Liver (tissue), 9 donors: Measurements from ENCODE around the gene SYCN. TPM values are rescaled to one million over a fixed set of nuclear protein-coding genes. Genes with fewer than 3 reads are reported as not detected.
A peak's percentile ranks its signal among the peaks of the same experiment; 100 is the strongest.
"Not testable (repeated sequence)": the region's sequence is repeated elsewhere in the genome, so short reads cannot be mapped to it uniquely, and the experiment has no call there.

Experiments
- DNase-seq: peaks from one replicate; pipeline ENCODE4 v3.0.0-alpha.2; 2017; ENCODE audit warnings: low spot score
- H3K27ac ChIP-seq, 2 donors: one replicate each; pipeline ENCODE4 v1.7.0; 2013; ENCODE audit warnings: inconsistent platforms in 2 of 2, low read length in 2 of 2, control low read depth in 1 of 2, low read depth in 1 of 2, mild to moderate bottlenecking in 1 of 2
- H3K27me3 ChIP-seq, 4 donors: one replicate each; pipeline versions ENCODE4 v1.6.1 to v1.7.0; 2013; ENCODE audit warnings: low read length in 3 of 4, inconsistent platforms in 1 of 4, mild to moderate bottlenecking in 1 of 4, moderate library complexity in 1 of 4; ENCODE audit not compliant: control insufficient read depth in 4 of 4, insufficient read depth in 4 of 4
- H3K36me3 ChIP-seq, 4 donors: one replicate each; pipeline versions ENCODE4 v1.6.1 to v1.7.0; 2013; ENCODE audit warnings: low read length in 3 of 4, mild to moderate bottlenecking in 3 of 4, low read depth in 1 of 4, moderate library complexity in 1 of 4; ENCODE audit not compliant: control insufficient read depth in 4 of 4, insufficient read depth in 3 of 4
- H3K4me1 ChIP-seq, 4 donors: one replicate each; pipeline versions ENCODE4 v1.6.1 to v1.7.0; 2013; ENCODE audit warnings: low read length in 3 of 4, mild to moderate bottlenecking in 3 of 4, moderate library complexity in 1 of 4; ENCODE audit not compliant: control insufficient read depth in 4 of 4, insufficient read depth in 4 of 4
- H3K4me3 ChIP-seq, 3 donors: one replicate each; pipeline versions ENCODE4 v1.6.1 to v1.7.0; 2013; ENCODE audit warnings: low read length in 3 of 3, control low read depth in 1 of 3, low read depth in 1 of 3, mild to moderate bottlenecking in 1 of 3
- H3K9ac ChIP-seq, 2 donors: one replicate each; pipeline ENCODE4 v1.7.0; 2013; ENCODE audit warnings: low read length in 2 of 2, mild to moderate bottlenecking in 2 of 2, moderate library complexity in 2 of 2, control low read depth in 1 of 2, low read depth in 1 of 2
- H3K9me3 ChIP-seq, 4 donors: one replicate each; pipeline versions ENCODE4 v1.6.1 to v1.7.0; 2013; ENCODE audit warnings: low read length in 3 of 4; ENCODE audit not compliant: control insufficient read depth in 4 of 4
- CTCF ChIP-seq: fragments of 150-350 bp; IDR thresholded peaks from 2 replicates; pipeline ENCODE4 v1.5.1; 2017; ENCODE audit warnings: improper control_type of control experiment, low read depth, low read length; ENCODE audit not compliant: missing input control
- FOXA1 ChIP-seq: IDR thresholded peaks from 2 replicates; pipeline ENCODE4 v1.6.1; 2016; ENCODE audit warnings: antibody characterized with exemption
- FOXA2 ChIP-seq: IDR thresholded peaks from 2 replicates; pipeline ENCODE4 v1.6.1; 2016; ENCODE audit warnings: antibody characterized with exemption
- GABPA ChIP-seq, 2 donors: IDR thresholded peaks in 1 of 2; conservative IDR thresholded peaks in 1 of 2; 2 replicates each; pipeline ENCODE4 v1.6.1; 2016; ENCODE audit warnings: antibody characterized with exemption in 2 of 2, mild to moderate bottlenecking in 1 of 2, moderate library complexity in 1 of 2
- HNF4A ChIP-seq, 2 donors: conservative IDR thresholded peaks; 2 replicates each; pipeline ENCODE4 v1.6.1; 2016; ENCODE audit warnings: antibody characterized with exemption in 2 of 2, mild to moderate bottlenecking in 2 of 2
- HNF4G ChIP-seq: IDR thresholded peaks from 2 replicates; pipeline ENCODE4 v1.6.1; 2016; ENCODE audit warnings: antibody characterized with exemption
- JUND ChIP-seq, 2 donors: IDR thresholded peaks; 2 replicates each; pipeline ENCODE4 v1.6.1; 2016; ENCODE audit warnings: antibody characterized with exemption in 2 of 2
- MAX ChIP-seq: IDR thresholded peaks from 2 replicates; pipeline ENCODE4 v1.6.1; 2016; ENCODE audit warnings: antibody characterized with exemption
- NR2F2 ChIP-seq: IDR thresholded peaks from 2 replicates; pipeline ENCODE4 v1.6.1; 2016; ENCODE audit warnings: antibody characterized with exemption
- RAD21 ChIP-seq, 2 donors: IDR thresholded peaks; 2 replicates each; pipeline ENCODE4 v1.6.1; 2016; ENCODE audit warnings: antibody characterized with exemption in 2 of 2, mild to moderate bottlenecking in 2 of 2
- REST ChIP-seq: IDR thresholded peaks from 2 replicates; pipeline ENCODE4 v1.6.1; 2016; ENCODE audit warnings: antibody characterized with exemption, mild to moderate bottlenecking
- TAF1 ChIP-seq: conservative IDR thresholded peaks from 2 replicates; pipeline ENCODE4 v1.6.1; 2016; ENCODE audit warnings: antibody characterized with exemption, mild to moderate bottlenecking
- WGBS: extraction: QIAGEN DNeasy Blood & Tissue Kit; methylation state at CpG from one replicate; pipeline ENCODE4 v1.1.7; 2013; 5-methylcytosine and 5-hydroxymethylcytosine counted together
- polyA plus RNA-seq, 2 donors: library from polyadenylated mRNA; stranded (reverse) in 1 of 2; unstranded in 1 of 2; fragments of 200-250 nt in 1 of 2; fragments of >200 nt in 1 of 2; fragmentation: Nextera tagmentation in 1 of 2; extraction: Ambion mirVana in 1 of 2; gene quantifications; one replicate each; pipeline versions ENCODE4 v1.2.1 to v1.2.3, GENCODE V29; 2013 to 2015
- total RNA-seq, 2 donors: library from RNA; depleted of rRNA; stranded (reverse); fragments of >200 nt; gene quantifications; one replicate each; pipeline ENCODE4 v1.2.3, GENCODE V29; 2014
- donor health status: healthy.
- donor health status: healthy.
- donor health status: healthy.
- donor health status: healthy.
- donor health status: healthy.

The SYCN gene
- total and polyA plus RNA-seq, 4 donors, result not detected

- no peaks in the 10 kb centered on the region for H3K27me3 ChIP-seq
- no peaks in the 10 kb centered on the region for H3K4me1 ChIP-seq
- TF ChIP-seq REST (peak; percentile 98), NR2F2 (no peak)
- no peak for DNase-seq
- no peaks in the 10 kb centered on the region for H3K9me3 ChIP-seq
- H3K4me3 ChIP-seq, result no peak overlapping the region
- H3K36me3 ChIP-seq, result no peaks in the 10 kb centered on the region
- no peak overlapping the region for H3K27ac ChIP-seq
- H3K9ac ChIP-seq, result no peak overlapping the region
- 20% methylated on average over 4 of the region's 4 CpGs for WGBS
Measured at GRCh38 chr19:39223703-39224279, 19.7 kb upstream of the SYCN start.

- 57% methylated on average over 10 of the region's 10 CpGs for WGBS
Measured at GRCh38 chr19:39219108-39219507, 15.0 kb upstream of the SYCN start.

GRCh38 chr19:39218230-39219007, 14.4 kb upstream of the SYCN start:
- H3K36me3 ChIP-seq, result no peaks in the 10 kb centered on the region
- H3K27ac ChIP-seq, result no peak overlapping the region
- H3K9me3 ChIP-seq, result peaks cover 0 to 2% (median 0%) of the 10 kb centered on the region in 4 donors
- 86% methylated on average over 15 of the region's 15 CpGs for WGBS
- TF ChIP-seq NR2F2, result no peak
- TF ChIP-seq HNF4A (conservative IDR thresholded peaks at IDR 0.05), result no peak
- no peak for TF ChIP-seq GABPA (IDR thresholded peaks at IDR 0.05 in 1 of 2, conservative IDR thresholded peaks at IDR 0.05 in 1 of 2)
- TF ChIP-seq FOXA2, result no peak
- H3K4me1 ChIP-seq, result no peaks in the 10 kb centered on the region
- no peak for DNase-seq
- H3K4me3 ChIP-seq, result no peak overlapping the region
- peaks cover 0 to 3% (median 0%) of the 10 kb centered on the region in 4 donors for H3K27me3 ChIP-seq
- no peak overlapping the region for H3K9ac ChIP-seq

More at GRCh38 chr19:39219108-39219507, 15.0 kb upstream of the SYCN start:
- DNase-seq, H3K36me3 ChIP-seq, H3K9ac ChIP-seq, H3K27ac ChIP-seq, H3K4me3 ChIP-seq, H3K9me3 ChIP-seq, H3K4me1 ChIP-seq, H3K27me3 ChIP-seq: not testable (repeated sequence)
- peak; percentile 33 to 49 for TF ChIP-seq RAD21 (IDR thresholded peaks at IDR 0.05)

GRCh38 chr19:39217094-39217493, 13.0 kb upstream of the SYCN start:
- H3K4me1 ChIP-seq, result no peaks in the 10 kb centered on the region
- DNase-seq, result no peak
- H3K27ac ChIP-seq, result no peak overlapping the region
- peaks cover 0 to 3% (median 0%) of the 10 kb centered on the region in 4 donors for H3K27me3 ChIP-seq
- H3K4me3 ChIP-seq, result no peak overlapping the region
- peaks cover 0 to 2% (median 0%) of the 10 kb centered on the region in 4 donors for H3K9me3 ChIP-seq
- 83% methylated on average over 5 of the region's 5 CpGs for WGBS
- no peaks in the 10 kb centered on the region for H3K36me3 ChIP-seq
- H3K9ac ChIP-seq, result no peak overlapping the region
- TF ChIP-seq FOXA2 (no peak), HNF4A (conservative IDR thresholded peaks at IDR 0.05) (no peak), HNF4G (no peak), JUND (IDR thresholded peaks at IDR 0.05) (no peak), RAD21 (IDR thresholded peaks at IDR 0.05) (no peak), MAX (no peak), CTCF (no peak), NR2F2 (no peak), FOXA1 (no peak), TAF1 (no peak), REST (no peak)
